HCT116 (cell line): ENCODE results near the gene U2AF1L4.

Source experiments
- CEBPB ChIP-seq: IDR thresholded peaks from 2 replicates; pipeline ENCODE4 v1.6.1; 2012; ENCODE audit warnings: low read depth
- EGR1 ChIP-seq: IDR thresholded peaks from 2 replicates; pipeline ENCODE4 v1.6.1; 2012; ENCODE audit warnings: low read depth
- ELF1 ChIP-seq: IDR thresholded peaks from 2 replicates; pipeline ENCODE4 v1.6.1; 2012; ENCODE audit warnings: low read depth, borderline replicate concordance
- EZH2 ChIP-seq: fragments of 200-600 bp; sonication (generic); IDR thresholded peaks from 2 replicates; pipeline ENCODE4 v1.6.1; 2017; ENCODE audit warnings: antibody characterized with exemption, mixed run types
- EZH2phosphoT487 ChIP-seq: fragments of 200-600 bp; IDR thresholded peaks from 2 replicates; pipeline ENCODE4 v1.6.1; 2018; ENCODE audit warnings: antibody characterized with exemption, borderline replicate concordance
- FOSL1 ChIP-seq: IDR thresholded peaks from 2 replicates; pipeline ENCODE4 v1.6.1; 2012; ENCODE audit warnings: low read depth
- JUND ChIP-seq: IDR thresholded peaks from 2 replicates; pipeline ENCODE4 v1.6.1; 2012
- POLR2A ChIP-seq: IDR thresholded peaks from 2 replicates; pipeline ENCODE4 v1.7.0; 2011; ENCODE audit warnings: borderline replicate concordance; ENCODE audit not compliant: insufficient read depth, insufficient read length; ENCODE audit errors: extremely low read depth
- POLR2AphosphoS5 ChIP-seq: IDR thresholded peaks from 2 replicates; pipeline ENCODE4 v1.6.1; 2011; ENCODE audit warnings: mild to moderate bottlenecking, low read depth, low read length, moderate library complexity
- YY1 ChIP-seq: IDR thresholded peaks from 2 replicates; pipeline ENCODE4 v1.6.1; 2011; ENCODE audit warnings: low read length, low read depth, moderate library complexity, mild to moderate bottlenecking; ENCODE audit not compliant: insufficient replicate concordance; ENCODE audit errors: extremely low read depth
- ZNF274 ChIP-seq: fragments of 200-500 bp; sonication (Bioruptor generic); IDR thresholded peaks from 2 replicates; pipeline ENCODE4 v1.6.1; 2014; ENCODE audit warnings: mild to moderate bottlenecking, low read depth, low read length, inconsistent platforms
- TF ChIP-seq, protein P1 (sequence below), 3 experiments: fragments of 200-600 bp in 1 of 3; sonication (generic) in 1 of 3; IDR thresholded peaks in 2 of 3; conservative IDR thresholded peaks in 1 of 3; 2 replicates each; pipeline ENCODE4 v1.5.1; 2012 to 2017; ENCODE audit warnings: low read depth in 2 of 3, low read length in 2 of 3, antibody characterized with exemption in 1 of 3, borderline replicate concordance in 1 of 3, control low read depth in 1 of 3, mild to moderate bottlenecking in 1 of 3, mixed read lengths in 1 of 3, mixed run types in 1 of 3, moderate library complexity in 1 of 3; ENCODE audit not compliant: insufficient read depth in 1 of 3
- TF ChIP-seq, protein P2 (sequence below): IDR thresholded peaks from 2 replicates; pipeline ENCODE4 v1.6.1; 2012
- TF ChIP-seq, protein P3 (sequence below): IDR thresholded peaks from 2 replicates; pipeline ENCODE4 v1.6.1; 2012; ENCODE audit warnings: low read depth

DNA sequence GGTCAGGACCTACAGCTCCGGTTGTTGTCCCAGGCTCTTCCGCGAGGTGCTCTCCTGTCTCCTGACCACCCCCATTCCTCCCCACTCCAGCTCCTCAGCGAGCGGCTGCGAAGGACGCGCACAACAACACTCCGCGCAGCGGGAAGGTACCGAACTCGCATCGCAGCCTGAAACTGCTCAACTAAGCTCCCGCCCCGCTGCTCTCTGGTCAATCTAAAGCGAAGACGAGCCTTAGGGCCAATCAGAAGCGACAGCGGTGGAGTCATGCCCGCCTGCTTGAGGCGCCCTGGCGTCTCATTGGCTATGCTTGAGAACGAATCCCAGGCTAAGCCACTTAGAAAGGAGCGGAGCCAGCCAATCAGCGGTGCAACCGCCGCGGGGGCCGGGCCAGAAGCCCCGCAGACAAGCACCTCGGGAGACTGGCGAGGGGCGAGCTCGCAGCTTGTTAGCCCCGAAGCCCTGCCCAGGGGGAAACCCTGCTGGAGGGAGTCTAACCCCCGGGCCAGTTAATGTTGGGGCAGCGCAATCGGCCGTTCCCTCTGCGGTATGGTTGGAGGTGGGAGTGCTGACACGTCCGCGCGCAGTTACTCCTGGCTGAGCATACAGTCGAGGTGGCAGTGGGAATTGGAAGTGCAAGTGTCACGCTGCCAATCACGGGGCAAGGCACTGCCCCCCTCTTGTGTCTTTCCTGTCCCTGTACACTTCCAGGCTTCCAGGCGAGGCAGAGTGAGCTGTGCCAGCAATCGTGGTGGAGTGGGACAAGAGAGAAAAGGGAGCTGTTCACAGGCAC lies 42.8 kb downstream of the U2AF1L4 start:
- TF ChIP-seq FOSL1 (no peak), POLR2A (no peak), EZH2phosphoT487 (no peak), POLR2AphosphoS5 (peak; percentile 54), ZNF274 (no peak), EGR1 (no peak), CEBPB (no peak), YY1 (no peak), JUND (no peak), ELF1 (no peak), EZH2 (no peak)
- TF ChIP-seq, protein P1, sequence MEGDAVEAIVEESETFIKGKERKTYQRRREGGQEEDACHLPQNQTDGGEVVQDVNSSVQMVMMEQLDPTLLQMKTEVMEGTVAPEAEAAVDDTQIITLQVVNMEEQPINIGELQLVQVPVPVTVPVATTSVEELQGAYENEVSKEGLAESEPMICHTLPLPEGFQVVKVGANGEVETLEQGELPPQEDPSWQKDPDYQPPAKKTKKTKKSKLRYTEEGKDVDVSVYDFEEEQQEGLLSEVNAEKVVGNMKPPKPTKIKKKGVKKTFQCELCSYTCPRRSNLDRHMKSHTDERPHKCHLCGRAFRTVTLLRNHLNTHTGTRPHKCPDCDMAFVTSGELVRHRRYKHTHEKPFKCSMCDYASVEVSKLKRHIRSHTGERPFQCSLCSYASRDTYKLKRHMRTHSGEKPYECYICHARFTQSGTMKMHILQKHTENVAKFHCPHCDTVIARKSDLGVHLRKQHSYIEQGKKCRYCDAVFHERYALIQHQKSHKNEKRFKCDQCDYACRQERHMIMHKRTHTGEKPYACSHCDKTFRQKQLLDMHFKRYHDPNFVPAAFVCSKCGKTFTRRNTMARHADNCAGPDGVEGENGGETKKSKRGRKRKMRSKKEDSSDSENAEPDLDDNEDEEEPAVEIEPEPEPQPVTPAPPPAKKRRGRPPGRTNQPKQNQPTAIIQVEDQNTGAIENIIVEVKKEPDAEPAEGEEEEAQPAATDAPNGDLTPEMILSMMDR (IDR thresholded peaks at IDR 0.05 in 2 of 3, conservative IDR thresholded peaks at IDR 0.05 in 1 of 3; ENCODE audit: borderline replicate concordance in 1 of 3, insufficient read depth in 1 of 3, low read depth in 2 of 3, low read length in 2 of 3): no peak
- TF ChIP-seq, protein P2, sequence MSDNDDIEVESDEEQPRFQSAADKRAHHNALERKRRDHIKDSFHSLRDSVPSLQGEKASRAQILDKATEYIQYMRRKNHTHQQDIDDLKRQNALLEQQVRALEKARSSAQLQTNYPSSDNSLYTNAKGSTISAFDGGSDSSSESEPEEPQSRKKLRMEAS: no peak
- TF ChIP-seq, protein P3, sequence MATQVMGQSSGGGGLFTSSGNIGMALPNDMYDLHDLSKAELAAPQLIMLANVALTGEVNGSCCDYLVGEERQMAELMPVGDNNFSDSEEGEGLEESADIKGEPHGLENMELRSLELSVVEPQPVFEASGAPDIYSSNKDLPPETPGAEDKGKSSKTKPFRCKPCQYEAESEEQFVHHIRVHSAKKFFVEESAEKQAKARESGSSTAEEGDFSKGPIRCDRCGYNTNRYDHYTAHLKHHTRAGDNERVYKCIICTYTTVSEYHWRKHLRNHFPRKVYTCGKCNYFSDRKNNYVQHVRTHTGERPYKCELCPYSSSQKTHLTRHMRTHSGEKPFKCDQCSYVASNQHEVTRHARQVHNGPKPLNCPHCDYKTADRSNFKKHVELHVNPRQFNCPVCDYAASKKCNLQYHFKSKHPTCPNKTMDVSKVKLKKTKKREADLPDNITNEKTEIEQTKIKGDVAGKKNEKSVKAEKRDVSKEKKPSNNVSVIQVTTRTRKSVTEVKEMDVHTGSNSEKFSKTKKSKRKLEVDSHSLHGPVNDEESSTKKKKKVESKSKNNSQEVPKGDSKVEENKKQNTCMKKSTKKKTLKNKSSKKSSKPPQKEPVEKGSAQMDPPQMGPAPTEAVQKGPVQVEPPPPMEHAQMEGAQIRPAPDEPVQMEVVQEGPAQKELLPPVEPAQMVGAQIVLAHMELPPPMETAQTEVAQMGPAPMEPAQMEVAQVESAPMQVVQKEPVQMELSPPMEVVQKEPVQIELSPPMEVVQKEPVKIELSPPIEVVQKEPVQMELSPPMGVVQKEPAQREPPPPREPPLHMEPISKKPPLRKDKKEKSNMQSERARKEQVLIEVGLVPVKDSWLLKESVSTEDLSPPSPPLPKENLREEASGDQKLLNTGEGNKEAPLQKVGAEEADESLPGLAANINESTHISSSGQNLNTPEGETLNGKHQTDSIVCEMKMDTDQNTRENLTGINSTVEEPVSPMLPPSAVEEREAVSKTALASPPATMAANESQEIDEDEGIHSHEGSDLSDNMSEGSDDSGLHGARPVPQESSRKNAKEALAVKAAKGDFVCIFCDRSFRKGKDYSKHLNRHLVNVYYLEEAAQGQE: no peak
